ENCODE measurements around the gene GALNT9.

GALNT9 gene

GRCh38 chr12:132375747-132376463 is 46.5 kb upstream of the GALNT9 start:
- DNase-seq: no peak
- Histone ChIP-seq H2BK12ac (ENCODE audit: low read length in 2 of 2) (no peak overlapping the region), H2BK5ac (ENCODE audit: low read depth, low read length, poor library complexity, severe bottlenecking) (no peak overlapping the region), H2BK15ac (ENCODE audit: low read depth, poor library complexity, severe bottlenecking) (no peak overlapping the region), H2AFZ (ENCODE audit: low read depth, low read length) (no peak overlapping the region), H2AK5ac (ENCODE audit: low read length, severe bottlenecking) (no peak overlapping the region), H3K79me1 (replicated peaks; ENCODE audit: low read length, poor library complexity, severe bottlenecking) (no peaks in the 10 kb centered on the region), H3K4ac (ENCODE audit: low read depth in 1 of 2, low read length in 2 of 2) (no peak overlapping the region), H4K91ac (ENCODE audit: low read length) (no peak overlapping the region), H3K4me3 (ENCODE audit: insufficient read depth in 1 of 2, low read depth in 1 of 2, low read length in 2 of 2) (no peak overlapping the region), H3K27ac (ENCODE audit: low read length, poor library complexity, severe bottlenecking) (no peak overlapping the region), H4K8ac (ENCODE audit: low read length) (no peak overlapping the region), H3K36me3 (ENCODE audit: control insufficient read depth in 1 of 2, insufficient read depth in 2 of 2, low read depth in 1 of 2, low read length in 2 of 2) (no peaks in the 10 kb centered on the region), H3K14ac (ENCODE audit: low read length in 2 of 2) (no peak overlapping the region), H3K4me2 (ENCODE audit: low read length, poor library complexity, severe bottlenecking) (no peak overlapping the region), H3K9ac (ENCODE audit: low read length) (no peak overlapping the region), H3K9me3 (ENCODE audit: control insufficient read depth, low read length) (peaks cover 7% of the 10 kb centered on the region), H3K23ac (ENCODE audit: low read length in 2 of 2) (no peak overlapping the region), H3K18ac (ENCODE audit: low read depth in 1 of 2, low read length in 2 of 2) (no peak overlapping the region), H3K4me1 (ENCODE audit: control insufficient read depth, insufficient read depth, low read depth, low read length) (no peaks in the 10 kb centered on the region), H3K27me3 (ENCODE audit: control insufficient read depth in 1 of 2, insufficient read depth in 1 of 2, low read length in 2 of 2) (peaks cover 20 to 78% of the 10 kb centered on the region in 2 experiments), H2BK120ac (ENCODE audit: low read depth, low read length) (no peak overlapping the region)
- WGBS: 82% methylated on average over 22 of the region's 22 CpGs

- no peak overlapping the region for H3K4me2 ChIP-seq (ENCODE audit: low read length, poor library complexity, severe bottlenecking)
- no peak overlapping the region for H3K27ac ChIP-seq (ENCODE audit: low read length, poor library complexity, severe bottlenecking)
- H3K27me3 ChIP-seq (ENCODE audit: control insufficient read depth in 1 of 2, insufficient read depth in 1 of 2, low read length in 2 of 2): peaks cover 12 to 78% of the 10 kb centered on the region in 2 experiments
- no peak for DNase-seq
- no peak overlapping the region for H3K23ac ChIP-seq (ENCODE audit: low read length in 2 of 2)
- no peak overlapping the region for H2BK120ac ChIP-seq (ENCODE audit: low read depth, low read length)
- H2BK5ac ChIP-seq (ENCODE audit: low read depth, low read length, poor library complexity, severe bottlenecking): no peak overlapping the region
- no peak overlapping the region for H2BK12ac ChIP-seq (ENCODE audit: low read length in 2 of 2)
- no peak overlapping the region for H3K4me3 ChIP-seq (ENCODE audit: insufficient read depth in 1 of 2, low read depth in 1 of 2, low read length in 2 of 2)
- no peak overlapping the region for H3K14ac ChIP-seq (ENCODE audit: low read length in 2 of 2)
- no peak overlapping the region for H3K9ac ChIP-seq (ENCODE audit: low read length)
- no peak overlapping the region for H2AK5ac ChIP-seq (ENCODE audit: low read length, severe bottlenecking)
- H3K4me1 ChIP-seq (ENCODE audit: control insufficient read depth, insufficient read depth, low read depth, low read length): peaks cover under 1% of the 10 kb centered on the region
- no peaks in the 10 kb centered on the region for H3K79me1 ChIP-seq (replicated peaks; ENCODE audit: low read length, poor library complexity, severe bottlenecking)
- no peak overlapping the region for H3K18ac ChIP-seq (ENCODE audit: low read depth in 1 of 2, low read length in 2 of 2)
- H4K8ac ChIP-seq (ENCODE audit: low read length): no peak overlapping the region
- H2AFZ ChIP-seq (ENCODE audit: low read depth, low read length): no peak overlapping the region
- H3K9me3 ChIP-seq (ENCODE audit: control insufficient read depth, low read length): peaks cover 14% of the 10 kb centered on the region
- no peak overlapping the region for H3K4ac ChIP-seq (ENCODE audit: low read depth in 1 of 2, low read length in 2 of 2)
- 82% methylated on average over 27 of the region's 28 CpGs for WGBS
- H2BK15ac ChIP-seq (ENCODE audit: low read depth, poor library complexity, severe bottlenecking): no peak overlapping the region
- no peaks in the 10 kb centered on the region for H3K36me3 ChIP-seq (ENCODE audit: control insufficient read depth in 1 of 2, insufficient read depth in 2 of 2, low read depth in 1 of 2, low read length in 2 of 2)
- no peak overlapping the region for H4K91ac ChIP-seq (ENCODE audit: low read length)
Observed at GRCh38 chr12:132374612-132375445, 45.4 kb upstream of the GALNT9 start.

GRCh38 chr12:132373901-132374611 is 44.7 kb upstream of the GALNT9 start:
- peak overlapping the region; percentile 4 for H2BK15ac ChIP-seq (ENCODE audit: low read depth, poor library complexity, severe bottlenecking)
- no peaks in the 10 kb centered on the region for H3K79me1 ChIP-seq (replicated peaks; ENCODE audit: low read length, poor library complexity, severe bottlenecking)
- no peak overlapping the region for H2AFZ ChIP-seq (ENCODE audit: low read depth, low read length)
- H2BK12ac ChIP-seq (ENCODE audit: low read length in 2 of 2): no peak overlapping the region
- H3K4me2 ChIP-seq (ENCODE audit: low read length, poor library complexity, severe bottlenecking): no peak overlapping the region
- no peak overlapping the region for H2AK5ac ChIP-seq (ENCODE audit: low read length, severe bottlenecking)
- no peak overlapping the region for H2BK5ac ChIP-seq (ENCODE audit: low read depth, low read length, poor library complexity, severe bottlenecking)
- H3K27me3 ChIP-seq (ENCODE audit: control insufficient read depth in 1 of 2, insufficient read depth in 1 of 2, low read length in 2 of 2): peaks cover 12 to 78% of the 10 kb centered on the region in 2 experiments
- no peak overlapping the region for H4K8ac ChIP-seq (ENCODE audit: low read length)
- H3K9me3 ChIP-seq (ENCODE audit: control insufficient read depth, low read length): peaks cover 16% of the 10 kb centered on the region
- H3K27ac ChIP-seq (ENCODE audit: low read length, poor library complexity, severe bottlenecking): no peak overlapping the region
- WGBS: 56% methylated on average over 28 of the region's 28 CpGs
- no peak overlapping the region for H3K4me3 ChIP-seq (ENCODE audit: insufficient read depth in 1 of 2, low read depth in 1 of 2, low read length in 2 of 2)
- no peak overlapping the region for H3K9ac ChIP-seq (ENCODE audit: low read length)
- peaks cover 1% of the 10 kb centered on the region for H3K4me1 ChIP-seq (ENCODE audit: control insufficient read depth, insufficient read depth, low read depth, low read length)
- H2BK120ac ChIP-seq (ENCODE audit: low read depth, low read length): no peak overlapping the region
- no peak overlapping the region for H3K4ac ChIP-seq (ENCODE audit: low read depth in 1 of 2, low read length in 2 of 2)
- no peak overlapping the region for H3K18ac ChIP-seq (ENCODE audit: low read depth in 1 of 2, low read length in 2 of 2)
- no peak overlapping the region for H3K14ac ChIP-seq (ENCODE audit: low read length in 2 of 2)
- no peaks in the 10 kb centered on the region for H3K36me3 ChIP-seq (ENCODE audit: control insufficient read depth in 1 of 2, insufficient read depth in 2 of 2, low read depth in 1 of 2, low read length in 2 of 2)
- H4K91ac ChIP-seq (ENCODE audit: low read length): no peak overlapping the region
- H3K23ac ChIP-seq (ENCODE audit: low read length in 2 of 2): no peak overlapping the region
- DNase-seq: no peak

GRCh38 chr12:132367852-132368251 is 38.5 kb upstream of the GALNT9 start:
- Histone ChIP-seq H4K91ac (ENCODE audit: low read length) (no peak overlapping the region), H3K9me3 (ENCODE audit: control insufficient read depth, low read length) (peaks cover 16% of the 10 kb centered on the region)

More at GRCh38 chr12:132367852-132368251, 38.5 kb upstream of the GALNT9 start:
- H2BK5ac ChIP-seq (ENCODE audit: low read depth, low read length, poor library complexity, severe bottlenecking): no peak overlapping the region
- H3K4ac ChIP-seq (ENCODE audit: low read depth in 1 of 2, low read length in 2 of 2): no peak overlapping the region
- H3K18ac ChIP-seq (ENCODE audit: low read depth in 1 of 2, low read length in 2 of 2): no peak overlapping the region
- H2BK15ac ChIP-seq (ENCODE audit: low read depth, poor library complexity, severe bottlenecking): no peak overlapping the region
- no peak overlapping the region for H2BK12ac ChIP-seq (ENCODE audit: low read length in 2 of 2)
- H3K14ac ChIP-seq (ENCODE audit: low read length in 2 of 2): no peak overlapping the region
- no peak overlapping the region for H3K4me2 ChIP-seq (ENCODE audit: low read length, poor library complexity, severe bottlenecking)
- H2AK5ac ChIP-seq (ENCODE audit: low read length, severe bottlenecking): no peak overlapping the region
- H3K9ac ChIP-seq (ENCODE audit: low read length): no peak overlapping the region
- peaks cover 1% of the 10 kb centered on the region for H3K4me1 ChIP-seq (ENCODE audit: control insufficient read depth, insufficient read depth, low read depth, low read length)
- peaks cover 0 to 57% of the 10 kb centered on the region in 2 experiments for H3K27me3 ChIP-seq (ENCODE audit: control insufficient read depth in 1 of 2, insufficient read depth in 1 of 2, low read length in 2 of 2)
- H2BK120ac ChIP-seq (ENCODE audit: low read depth, low read length): no peak overlapping the region
- H4K8ac ChIP-seq (ENCODE audit: low read length): no peak overlapping the region
- no peak overlapping the region for H3K23ac ChIP-seq (ENCODE audit: low read length in 2 of 2)
- H3K4me3 ChIP-seq (ENCODE audit: insufficient read depth in 1 of 2, low read depth in 1 of 2, low read length in 2 of 2): no peak overlapping the region
- H3K27ac ChIP-seq (ENCODE audit: low read length, poor library complexity, severe bottlenecking): no peak overlapping the region
- no peaks in the 10 kb centered on the region for H3K79me1 ChIP-seq (replicated peaks; ENCODE audit: low read length, poor library complexity, severe bottlenecking)
- no peak for DNase-seq
- no peaks in the 10 kb centered on the region for H3K36me3 ChIP-seq (ENCODE audit: control insufficient read depth in 1 of 2, insufficient read depth in 2 of 2, low read depth in 1 of 2, low read length in 2 of 2)
- no peak overlapping the region for H2AFZ ChIP-seq (ENCODE audit: low read depth, low read length)
- WGBS: 65% methylated on average over 11 of the region's 18 CpGs
